Measurements from ENCODE around the gene ADAM10.

The ADAM10 gene

DNA sequence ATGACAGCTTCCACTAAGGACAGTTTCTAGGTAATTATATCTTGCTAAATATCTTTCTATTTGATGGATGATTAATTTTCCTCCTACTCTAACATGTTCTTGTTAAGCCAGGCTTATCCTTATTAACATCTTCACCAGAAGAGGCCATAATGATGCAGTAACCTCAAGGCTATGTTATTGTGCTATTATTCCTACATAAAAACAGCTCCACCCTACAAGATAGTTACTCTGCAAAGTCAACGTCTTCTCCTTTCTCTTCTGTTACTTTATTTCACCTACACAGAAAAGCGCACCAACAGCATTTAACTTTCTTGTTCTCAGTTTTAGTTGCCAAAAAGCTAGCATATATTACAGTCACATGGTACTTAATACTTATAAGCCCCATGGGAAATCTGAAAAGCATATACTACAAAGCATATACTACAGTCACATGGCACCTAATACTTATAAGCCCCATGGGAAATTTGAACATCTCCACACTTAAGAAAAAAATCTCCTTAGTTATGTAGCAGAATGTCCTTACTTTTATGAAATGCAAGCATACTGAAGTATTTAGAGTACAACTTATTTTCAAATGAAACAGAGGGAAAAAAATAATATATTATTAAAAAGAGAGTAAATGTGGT, 13.4 kb downstream of the ADAM10 start:
- H3K4me3 ChIP-seq (ENCODE audit: low read length): no peak overlapping the region
- TF ChIP-seq, protein P1, sequence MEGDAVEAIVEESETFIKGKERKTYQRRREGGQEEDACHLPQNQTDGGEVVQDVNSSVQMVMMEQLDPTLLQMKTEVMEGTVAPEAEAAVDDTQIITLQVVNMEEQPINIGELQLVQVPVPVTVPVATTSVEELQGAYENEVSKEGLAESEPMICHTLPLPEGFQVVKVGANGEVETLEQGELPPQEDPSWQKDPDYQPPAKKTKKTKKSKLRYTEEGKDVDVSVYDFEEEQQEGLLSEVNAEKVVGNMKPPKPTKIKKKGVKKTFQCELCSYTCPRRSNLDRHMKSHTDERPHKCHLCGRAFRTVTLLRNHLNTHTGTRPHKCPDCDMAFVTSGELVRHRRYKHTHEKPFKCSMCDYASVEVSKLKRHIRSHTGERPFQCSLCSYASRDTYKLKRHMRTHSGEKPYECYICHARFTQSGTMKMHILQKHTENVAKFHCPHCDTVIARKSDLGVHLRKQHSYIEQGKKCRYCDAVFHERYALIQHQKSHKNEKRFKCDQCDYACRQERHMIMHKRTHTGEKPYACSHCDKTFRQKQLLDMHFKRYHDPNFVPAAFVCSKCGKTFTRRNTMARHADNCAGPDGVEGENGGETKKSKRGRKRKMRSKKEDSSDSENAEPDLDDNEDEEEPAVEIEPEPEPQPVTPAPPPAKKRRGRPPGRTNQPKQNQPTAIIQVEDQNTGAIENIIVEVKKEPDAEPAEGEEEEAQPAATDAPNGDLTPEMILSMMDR (conservative IDR thresholded peaks at IDR 0.05; ENCODE audit: low read depth, low read length): no peak
- DNase-seq (ENCODE audit: low read depth): peak; percentile 66

DNA sequence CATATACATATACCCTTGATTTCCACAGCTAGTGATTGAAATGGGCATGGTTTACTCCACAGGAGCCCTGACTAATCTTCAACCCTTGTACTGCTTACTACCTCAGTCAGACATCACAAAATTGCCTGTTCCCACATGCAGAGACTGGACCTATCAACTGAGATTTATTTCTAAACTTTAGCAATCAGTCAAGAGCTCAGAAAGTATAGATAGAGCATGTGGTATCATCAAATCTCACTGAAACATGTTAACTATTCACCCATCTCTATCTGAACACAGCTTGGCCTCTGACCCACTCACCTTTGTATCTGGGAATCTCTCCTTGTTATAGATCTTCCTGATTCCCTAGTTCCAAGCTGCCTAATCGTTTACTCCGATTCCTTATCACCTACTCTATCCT, 14.6 kb downstream of the ADAM10 start:
- DNase-seq (ENCODE audit: low read depth): no peak
- TF ChIP-seq, protein P1 (conservative IDR thresholded peaks at IDR 0.05; ENCODE audit: low read depth, low read length): no peak
- no peak overlapping the region for H3K4me3 ChIP-seq (ENCODE audit: low read length)

DNA sequence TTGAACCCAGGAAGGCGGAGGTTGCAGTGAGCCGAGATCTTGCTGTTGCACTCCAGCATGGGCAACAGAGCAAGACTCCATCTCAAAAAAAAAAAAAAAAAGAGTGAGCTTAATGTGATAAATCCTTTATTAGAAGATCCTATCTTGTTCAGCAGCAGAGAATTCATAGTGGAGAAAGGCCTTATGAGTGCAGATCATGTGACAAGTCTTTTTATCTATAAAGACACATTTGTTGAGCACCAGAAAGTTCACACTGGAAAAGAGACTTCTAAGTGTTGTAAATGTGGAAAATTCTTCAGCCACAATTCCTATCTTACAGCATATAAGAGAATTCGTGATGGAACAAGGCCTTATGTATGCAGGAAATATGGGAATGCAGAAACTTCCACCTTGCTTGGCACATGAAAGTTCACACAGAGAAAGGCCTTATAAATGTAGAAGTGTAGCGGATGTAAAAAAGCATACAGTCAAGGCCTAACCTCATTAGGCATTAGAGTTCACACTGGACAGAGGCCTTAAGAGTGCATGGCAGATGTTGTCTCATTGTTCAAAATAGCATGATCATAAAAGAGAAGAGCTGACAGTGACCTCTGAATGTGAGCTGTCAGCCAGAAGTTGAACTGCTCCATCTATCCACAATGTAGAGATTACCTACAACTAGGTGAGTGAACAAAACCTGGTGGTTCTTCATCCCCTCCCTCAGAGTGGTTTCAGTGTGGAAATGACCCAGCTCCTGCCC, 16.7 kb downstream of the ADAM10 start:
- DNase-seq (ENCODE audit: low read depth): no peak
- TF ChIP-seq, protein P1 (conservative IDR thresholded peaks at IDR 0.05; ENCODE audit: low read depth, low read length): no peak
- no peak overlapping the region for H3K4me3 ChIP-seq (ENCODE audit: low read length)

DNA sequence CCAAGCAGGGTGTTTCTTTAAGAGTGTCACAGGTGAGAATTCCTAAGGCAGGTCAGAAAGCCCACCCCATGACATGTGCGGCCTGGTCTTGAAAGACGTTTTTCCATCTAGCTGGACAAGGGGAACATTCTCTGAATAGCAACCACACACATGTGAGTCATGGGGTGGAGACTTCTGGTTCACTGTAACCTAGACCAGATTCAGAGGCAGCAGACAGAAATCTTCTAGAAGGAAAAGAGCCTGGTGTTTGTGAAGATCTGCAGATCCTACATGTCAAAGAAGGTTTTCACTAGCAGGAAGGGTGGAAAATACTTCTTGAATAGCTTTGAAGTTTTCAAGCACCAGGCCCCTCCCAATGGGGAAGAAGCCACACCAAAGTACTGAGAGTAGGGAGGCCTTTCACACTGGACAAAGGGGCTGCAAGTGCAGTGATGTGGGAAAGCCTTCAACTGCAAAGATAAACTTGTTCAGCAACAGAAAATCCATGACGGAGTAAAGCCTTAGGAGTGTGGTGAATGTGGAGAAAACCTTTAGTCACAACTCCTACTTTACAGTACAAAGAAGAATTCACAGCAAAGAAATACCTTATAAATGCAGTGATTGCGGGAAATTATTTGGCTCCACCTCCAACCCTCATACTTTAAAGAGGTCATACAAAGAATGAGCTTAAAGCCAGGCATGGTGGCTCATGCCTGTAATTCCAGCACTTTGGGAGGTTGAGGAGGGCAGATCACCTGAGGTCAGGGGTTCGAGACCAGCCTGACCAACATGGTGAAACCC, 17.6 kb downstream of the ADAM10 start:
- H3K4me3 ChIP-seq (ENCODE audit: low read length): no peak overlapping the region
- TF ChIP-seq, protein P1 (conservative IDR thresholded peaks at IDR 0.05; ENCODE audit: low read depth, low read length): no peak
- no peak for DNase-seq (ENCODE audit: low read depth)

DNA sequence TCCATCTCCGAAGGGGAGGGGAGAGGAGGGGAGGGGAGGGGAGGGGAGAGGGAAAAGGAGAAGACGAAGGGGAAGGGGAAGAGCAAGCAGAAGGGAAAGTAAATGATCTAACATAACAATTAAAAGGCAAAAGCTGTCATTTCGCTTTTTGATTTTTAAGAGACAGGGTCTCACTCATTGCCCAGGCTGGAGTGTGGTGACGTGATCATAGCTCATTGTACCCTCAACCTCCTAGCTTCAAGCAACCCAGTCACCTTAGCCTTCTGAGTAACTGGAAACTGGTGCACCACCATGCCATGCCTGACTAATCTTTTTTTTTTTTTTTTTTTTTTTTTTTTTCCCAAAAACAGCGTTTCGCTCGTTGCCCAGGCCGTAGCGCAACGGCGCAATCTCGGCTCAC, 22.6 kb downstream of the ADAM10 start:
- TF ChIP-seq, protein P1 (conservative IDR thresholded peaks at IDR 0.05; ENCODE audit: low read depth, low read length): no peak
- no peak overlapping the region for H3K4me3 ChIP-seq (ENCODE audit: low read length)
- DNase-seq (ENCODE audit: low read depth): no peak

DNA sequence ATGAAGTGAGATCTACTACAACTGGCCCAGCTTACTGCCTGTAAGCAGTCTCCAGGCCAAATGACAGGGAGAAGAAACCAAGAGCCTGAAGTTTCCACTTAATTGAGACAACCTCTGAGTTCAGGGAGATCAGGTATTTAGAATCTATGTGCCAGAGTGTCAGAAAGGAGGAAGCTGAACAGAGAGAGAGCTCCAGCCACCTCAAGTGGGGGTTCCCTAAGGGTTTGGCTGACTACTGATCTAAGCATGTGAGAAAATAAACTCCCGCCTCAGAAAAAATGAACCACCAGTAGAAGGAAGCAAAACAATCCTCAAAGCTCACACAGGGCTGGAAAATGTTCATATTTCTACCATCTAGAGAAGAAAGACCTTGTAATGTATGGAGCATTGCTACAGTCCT, 25.0 kb downstream of the ADAM10 start:
- TF ChIP-seq, protein P1 (conservative IDR thresholded peaks at IDR 0.05; ENCODE audit: low read depth, low read length): no peak
- DNase-seq (ENCODE audit: low read depth): no peak
- H3K4me3 ChIP-seq (ENCODE audit: low read length): no peak overlapping the region

All from retinal pigment epithelial cell (primary cell).